Activated gamma-delta T cell treated with Interleukin-2 at 50 U/mL for 16 hours (primary cell): ENCODE measurements around the gene ZNF662.

Source experiments
- DNase-seq: peaks from one replicate; pipeline ENCODE4 v3.0.0-alpha.2; 2020

ZNF662 gene

DNA sequence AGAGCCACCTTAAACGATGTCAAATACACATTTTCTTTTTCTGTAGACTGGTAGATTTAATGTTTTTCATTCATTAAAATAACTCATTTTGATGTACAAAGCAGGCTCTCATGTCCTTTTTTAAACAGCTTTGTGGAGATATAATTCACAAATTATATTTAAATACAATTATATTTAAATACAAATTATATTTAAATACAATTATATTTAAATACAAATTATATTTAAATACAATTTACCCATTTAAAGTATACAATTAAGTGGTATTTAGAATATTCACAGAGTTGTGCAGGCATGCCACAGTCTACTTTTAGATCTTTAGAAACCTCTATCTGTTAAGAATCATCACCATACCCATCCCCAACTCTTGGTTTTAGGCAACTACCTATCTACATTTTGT, 36.8 kb downstream of the ZNF662 start:
- no peak for DNase-seq

DNA sequence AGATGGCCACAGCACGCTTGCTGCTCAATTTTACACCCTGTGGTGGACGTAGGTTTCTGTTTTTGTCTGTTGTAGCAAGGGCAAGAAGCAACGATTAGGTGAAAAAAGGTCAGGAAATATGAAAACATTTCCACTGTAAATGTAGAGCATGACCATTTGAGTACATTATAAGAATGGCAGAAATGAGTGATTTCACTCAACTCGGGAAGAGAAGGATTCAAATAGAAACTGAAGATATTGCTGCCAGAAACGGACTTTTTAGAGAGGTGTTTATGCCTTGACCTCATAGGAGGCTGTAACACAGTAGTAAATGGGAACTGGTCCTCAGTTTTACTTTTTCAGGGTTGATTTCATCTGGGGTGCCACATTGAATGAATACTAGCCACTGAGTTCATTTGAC, 40.1 kb downstream of the ZNF662 start:
- DNase-seq: no peak

DNA sequence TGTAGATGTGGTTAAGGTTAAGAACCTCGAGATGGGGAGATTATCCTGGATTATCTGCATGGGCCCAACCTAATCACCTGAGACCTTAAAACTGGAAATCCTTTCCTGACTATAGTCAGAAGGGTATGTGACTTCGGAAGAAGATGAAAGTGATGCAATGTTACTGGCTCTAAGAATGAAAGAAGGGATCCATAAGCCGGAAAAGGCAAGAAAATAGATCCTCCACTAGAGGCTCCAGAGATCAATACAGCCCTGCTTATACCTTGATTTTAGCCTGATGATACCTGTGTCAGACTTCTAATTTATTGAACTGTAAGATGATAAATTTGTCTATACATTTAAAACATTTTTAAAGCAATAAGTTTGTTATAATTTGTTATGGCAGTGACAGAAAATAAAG, 51.6 kb downstream of the ZNF662 start:
- no peak for DNase-seq

DNA sequence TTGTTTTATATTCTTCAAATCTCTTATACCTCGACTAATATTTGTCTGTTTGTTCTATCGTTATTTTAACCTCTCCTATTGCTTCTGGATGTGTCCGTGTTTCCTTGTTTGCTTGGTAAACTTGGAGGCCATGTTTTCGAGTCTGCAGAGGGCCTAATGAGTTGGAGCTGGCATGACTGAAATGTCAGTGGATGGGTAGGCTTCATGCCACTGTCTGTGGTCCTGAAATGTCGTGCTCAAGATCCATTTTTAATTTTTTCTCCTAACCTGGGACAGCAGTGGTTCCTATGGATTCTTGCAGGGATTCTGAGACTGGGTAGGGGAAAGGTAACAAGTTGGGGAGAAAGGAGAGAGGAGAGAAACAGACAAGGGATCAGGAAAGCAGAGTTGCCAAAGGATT, 54.3 kb downstream of the ZNF662 start:
- DNase-seq: no peak

DNA sequence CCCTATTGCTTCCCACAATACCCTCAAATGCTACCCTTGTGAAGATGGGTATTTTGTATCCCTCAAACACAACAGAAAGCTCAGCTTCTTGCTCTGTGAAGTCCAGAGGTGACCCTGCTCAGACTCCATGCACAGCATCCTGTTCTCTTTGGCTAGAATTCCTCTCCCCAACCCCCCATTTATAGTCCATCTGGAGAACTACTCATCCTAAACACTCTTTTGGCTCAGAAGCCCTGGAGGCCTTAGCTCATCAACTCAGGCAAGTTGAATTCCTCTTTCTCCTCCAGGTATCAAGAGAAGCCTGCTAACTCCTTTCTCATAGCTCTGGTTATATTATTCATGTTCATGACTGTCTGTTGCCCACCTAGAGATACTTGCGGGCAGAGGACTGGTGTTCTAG, 54.8 kb downstream of the ZNF662 start:
- DNase-seq: no peak

DNA sequence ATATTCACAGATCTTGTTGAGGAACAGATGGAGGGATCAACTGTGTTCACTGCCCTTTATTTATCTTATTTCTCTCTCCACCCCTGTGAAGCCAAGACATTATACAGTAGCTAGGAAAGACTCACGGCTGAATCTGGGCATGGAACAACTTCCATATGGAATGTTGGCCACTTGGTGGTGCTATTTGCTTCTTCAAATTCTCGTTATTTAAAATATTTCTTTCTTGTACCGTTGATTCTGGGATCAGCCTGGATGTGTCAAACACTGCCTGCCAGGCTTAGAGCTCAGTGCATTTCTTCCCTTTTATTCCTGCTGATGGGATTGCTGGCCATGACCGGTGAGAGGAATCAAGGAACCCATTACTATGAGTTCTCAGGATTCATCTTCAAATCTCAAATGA, 55.7 kb downstream of the ZNF662 start:
- no peak for DNase-seq

DNA sequence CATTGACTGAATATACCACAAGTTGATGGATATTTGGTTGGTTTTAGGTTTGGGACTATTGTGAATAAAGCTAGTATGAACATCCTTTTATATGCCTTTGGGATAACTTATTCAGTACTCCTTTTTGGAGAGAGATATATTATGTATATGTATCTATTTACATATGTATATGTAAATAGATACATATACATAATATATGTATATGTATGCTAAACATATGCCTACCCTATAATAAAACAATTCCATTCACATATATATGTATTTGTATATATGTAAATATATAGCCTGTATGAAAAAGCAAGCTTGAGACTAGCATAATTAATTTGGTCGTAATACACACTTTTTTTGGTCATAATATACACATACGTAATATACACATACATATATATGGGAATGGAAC, 57.3 kb downstream of the ZNF662 start:
- no peak for DNase-seq

DNA sequence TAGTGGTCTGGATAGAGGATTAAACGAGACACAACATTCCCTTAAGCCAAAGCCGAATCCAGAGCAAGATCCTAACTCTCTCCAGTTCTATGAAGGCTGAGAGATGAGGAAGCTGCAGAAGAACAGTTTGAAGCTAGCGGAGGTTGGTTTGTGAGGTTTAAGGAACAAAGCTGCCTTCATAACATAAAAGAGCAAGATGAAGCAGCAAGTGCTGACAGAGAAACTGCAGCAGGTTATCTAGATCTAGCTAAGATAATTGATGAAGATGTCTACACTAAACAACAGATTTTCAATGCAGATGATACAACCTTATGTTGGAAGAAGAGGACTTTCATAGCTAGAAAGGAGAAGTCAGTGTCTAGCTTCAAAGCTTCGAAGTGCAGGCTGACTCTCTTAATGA, 58.3 kb downstream of the ZNF662 start:
- DNase-seq: no peak
